Stimulated activated naive CD8-positive, alpha-beta T cell treated with anti-CD3 and anti-CD28 coated beads, Interleukin-15, Interleukin-2, amounts not matched to agents 100 U/mL and 50 U/mL, for 24 hours (primary cell): ENCODE data around the gene MATN1.

Experiments
- ATAC-seq: fragments of 150-1000 bp; cut with Tn5 transposase; one replicate; pipeline ENCODE4 v1.10.0; 2021
- DNase-seq: peaks from one replicate; pipeline ENCODE4 v3.0.0; 2021

The MATN1 gene

DNA sequence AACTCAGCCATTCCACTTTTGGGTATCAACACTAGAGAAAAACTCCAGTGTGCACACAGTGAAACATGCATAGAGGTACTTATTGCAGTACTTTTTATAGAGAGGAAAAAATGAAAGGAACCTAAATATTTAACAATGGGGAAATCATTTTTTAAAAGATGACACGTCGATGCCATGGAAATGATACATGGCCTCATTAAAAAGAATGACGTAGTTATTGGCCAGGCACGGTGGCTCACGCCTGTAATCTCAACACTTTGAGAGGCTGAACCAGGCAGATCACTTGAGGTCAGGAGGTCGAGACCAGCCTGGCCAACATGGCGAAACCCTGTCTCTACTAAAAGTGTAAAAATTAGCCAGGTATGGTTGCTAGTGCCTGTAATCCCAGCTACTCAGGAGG lies 42.5 kb downstream of the MATN1 start:
- no peak for ATAC-seq
- DNase-seq, result no peak

DNA sequence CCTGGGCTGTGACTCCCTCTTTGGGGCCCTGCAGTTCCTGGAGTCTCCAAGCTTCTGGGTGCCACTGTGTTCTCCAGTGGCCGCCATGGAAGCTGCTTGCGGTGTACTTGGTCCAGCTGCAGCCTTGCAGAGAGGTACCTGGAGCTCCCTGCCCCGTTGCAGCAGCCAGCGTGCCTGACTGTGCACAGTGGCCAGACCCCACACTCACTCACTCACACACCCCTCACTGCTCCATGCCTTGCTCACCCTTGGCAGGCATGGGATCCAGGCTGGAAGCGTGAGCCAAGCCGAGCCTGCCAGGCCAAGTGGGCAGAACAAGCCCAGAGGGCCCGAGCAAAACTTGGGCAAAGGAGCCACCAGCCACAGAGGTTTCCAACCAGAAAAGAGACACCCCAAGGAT lies 43.0 kb downstream of the MATN1 start:
- DNase-seq, result no peak
- ATAC-seq, result no peak

DNA sequence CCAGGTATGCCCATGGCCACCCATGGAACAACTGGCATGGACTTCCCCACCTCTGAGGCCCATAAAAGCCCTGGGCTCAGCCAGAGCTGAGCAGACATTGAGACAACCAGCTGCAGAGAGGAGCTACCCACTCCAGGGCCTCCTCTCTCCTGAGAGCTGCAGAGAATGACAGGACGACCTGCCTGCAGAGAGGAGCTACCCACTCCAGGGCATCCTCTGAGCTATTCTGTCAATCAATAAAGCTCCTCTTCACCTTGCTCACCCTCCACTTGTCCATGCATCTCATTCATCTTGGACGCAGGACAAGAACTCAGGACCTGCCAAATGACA lies 43.4 kb downstream of the MATN1 start:
- ATAC-seq (no peak), DNase-seq (no peak)

DNA sequence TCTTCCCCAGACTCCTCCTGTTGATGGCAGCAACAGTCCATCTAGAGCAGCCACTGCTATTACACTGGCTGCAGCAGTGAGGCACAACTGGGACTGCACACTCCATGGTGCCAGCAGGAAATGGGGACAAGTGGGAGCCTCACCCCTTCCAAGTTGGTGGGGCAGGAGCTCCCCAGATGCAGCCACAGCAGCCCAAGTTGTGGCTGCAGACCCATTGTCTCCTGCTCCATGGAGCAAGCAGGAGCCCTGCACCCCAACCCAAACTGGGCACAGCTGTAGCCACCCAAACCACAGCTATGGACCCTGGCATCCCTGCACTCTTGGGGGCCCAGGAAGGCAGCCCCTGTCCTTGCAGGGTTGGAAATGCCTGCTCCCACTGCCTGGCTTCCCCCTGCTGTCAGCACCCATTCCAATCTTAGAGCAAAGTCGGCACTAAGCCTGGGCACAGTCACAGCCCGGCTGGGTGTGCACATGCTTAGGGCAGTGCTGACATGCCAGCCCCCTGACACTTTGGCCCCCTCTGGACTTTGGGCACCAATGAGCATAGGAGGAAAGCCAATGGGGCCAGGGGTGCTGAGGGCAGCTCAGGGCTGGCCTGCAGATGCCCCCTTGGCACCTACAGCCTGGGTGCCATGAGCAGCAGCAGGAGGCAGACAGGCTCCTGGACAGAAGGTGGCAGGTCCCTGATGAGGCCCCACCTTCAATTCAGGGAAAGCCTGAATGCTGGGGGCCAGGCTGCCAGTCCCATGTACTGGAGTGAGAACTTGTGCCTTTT lies 44.0 kb downstream of the MATN1 start:
- ATAC-seq (no peak), DNase-seq (no peak)

- DNase-seq, result no peak
- no peak for ATAC-seq
Observed at GRCh38 chr1:30678209-30678608, 45.2 kb downstream of the MATN1 start.

DNA sequence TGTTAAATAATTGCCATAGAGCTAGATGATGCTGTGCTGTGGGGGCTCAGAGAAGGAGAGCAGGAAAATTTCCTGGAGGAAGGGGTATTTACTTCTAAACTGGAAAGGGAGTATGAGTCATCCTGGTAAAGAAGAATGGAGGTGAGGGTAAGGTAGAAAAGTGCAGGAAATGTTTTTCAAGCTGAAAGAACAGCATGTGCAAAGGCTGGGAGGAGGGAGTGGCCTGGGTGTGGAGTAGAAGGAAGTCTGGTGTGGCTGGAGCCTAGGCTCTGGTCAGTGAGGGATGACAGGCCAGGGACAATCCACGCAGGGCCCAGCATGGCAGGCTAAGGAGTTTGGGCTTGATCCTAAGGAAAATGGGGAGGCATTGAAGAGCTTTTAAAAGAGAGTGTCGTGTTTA lies 45.9 kb downstream of the MATN1 start:
- DNase-seq, result no peak
- ATAC-seq, result no peak

- no peak for ATAC-seq
- no peak for DNase-seq
Observed at GRCh38 chr1:30675761-30676160, 47.6 kb downstream of the MATN1 start.

DNA sequence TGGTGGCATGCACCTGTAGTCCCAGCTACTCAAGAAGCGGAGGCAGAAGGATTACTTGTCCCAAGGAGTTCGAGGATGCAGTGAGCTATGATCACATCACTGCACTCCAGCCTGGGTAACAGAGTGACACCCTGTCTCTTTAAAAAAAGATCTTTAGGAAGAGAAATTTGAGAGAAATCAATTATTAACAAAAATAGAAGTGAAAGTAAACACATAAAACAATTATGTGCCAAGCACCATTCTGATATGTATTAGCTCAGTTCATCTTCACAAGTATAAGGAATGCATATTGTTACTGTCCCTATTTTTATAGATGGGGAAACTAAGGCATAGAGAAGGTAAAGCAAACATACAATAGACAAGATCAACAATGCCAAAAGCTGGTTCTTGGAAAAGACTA lies 48.1 kb downstream of the MATN1 start:
- DNase-seq (no peak), ATAC-seq (no peak)

DNA sequence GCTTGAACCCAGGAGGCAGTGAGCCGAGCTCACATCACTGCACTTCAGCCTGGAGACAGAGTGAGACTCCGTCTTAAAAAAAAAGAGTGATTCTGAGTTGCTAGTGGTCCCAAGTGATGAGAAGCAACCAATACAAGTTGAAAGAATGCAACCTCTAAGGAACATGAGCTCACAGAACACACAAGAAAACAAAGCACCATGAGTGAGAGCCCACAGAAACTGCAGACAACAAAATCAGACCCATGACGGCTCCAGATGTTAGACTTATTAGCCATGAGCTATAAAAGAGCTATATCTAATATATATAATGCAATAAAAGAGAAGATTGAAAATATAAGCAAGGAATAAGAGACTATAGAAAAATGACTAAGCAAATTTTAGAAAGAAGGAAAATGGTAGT lies 50.0 kb downstream of the MATN1 start:
- DNase-seq (no peak), ATAC-seq (no peak)

DNA sequence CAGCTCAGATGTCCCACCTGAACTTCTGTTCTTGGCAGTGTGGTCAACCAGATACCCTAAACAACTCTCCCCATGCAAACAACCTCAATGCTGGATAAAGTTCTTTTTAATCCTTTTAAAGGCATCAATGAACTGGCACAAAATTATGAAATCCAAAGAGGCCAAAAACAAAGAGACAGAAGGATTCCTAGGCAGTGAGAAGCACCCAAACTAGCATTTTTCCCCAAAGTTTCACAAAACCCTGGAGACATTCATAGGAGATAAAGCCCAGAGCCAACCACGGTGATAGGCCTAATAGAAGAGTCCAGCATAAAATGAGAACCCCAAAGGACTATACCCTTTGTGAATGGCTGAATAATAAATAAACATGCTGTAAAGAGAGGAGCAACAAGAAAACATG lies 50.7 kb downstream of the MATN1 start:
- ATAC-seq (no peak), DNase-seq (no peak)

DNA sequence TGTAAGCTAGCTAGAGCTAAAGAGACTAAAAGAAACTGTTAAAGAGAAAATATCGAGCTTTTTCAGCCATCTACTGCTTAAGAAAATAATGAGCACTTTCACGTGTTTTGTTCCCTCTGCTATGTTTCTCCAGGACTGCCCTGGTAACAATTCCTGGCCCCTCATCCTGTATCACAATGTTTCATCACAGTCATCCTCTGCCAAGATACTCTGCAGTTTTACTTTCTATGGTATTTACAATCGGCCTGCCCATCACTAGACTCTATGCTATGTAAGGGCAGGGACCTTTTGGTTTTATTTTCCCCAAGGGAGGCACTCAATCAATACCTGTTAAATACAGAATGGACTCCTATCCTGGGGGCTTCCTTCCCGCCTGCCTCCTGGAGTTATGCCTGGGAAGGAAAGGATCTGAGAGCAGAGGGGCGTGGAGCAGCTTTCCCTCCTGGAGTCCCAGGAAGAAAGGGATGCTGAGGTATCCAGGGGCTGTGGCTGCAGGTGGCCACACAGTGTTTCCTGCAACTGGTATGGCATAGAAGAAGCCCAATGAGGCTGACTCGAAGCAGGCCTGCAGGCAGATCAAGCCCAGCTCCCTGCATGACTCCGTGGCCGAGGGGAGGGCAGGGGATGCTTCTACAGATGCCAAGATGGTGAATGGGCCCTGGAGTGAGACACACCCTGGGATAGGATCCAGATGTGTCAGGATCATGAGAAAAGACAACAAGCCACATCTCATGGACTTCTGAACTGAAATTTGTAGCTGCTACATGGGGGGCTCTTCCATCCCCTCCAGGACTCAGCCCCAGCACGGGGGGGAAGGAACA lies 52.9 kb downstream of the MATN1 start:
- no peak for DNase-seq
- no peak for ATAC-seq

DNA sequence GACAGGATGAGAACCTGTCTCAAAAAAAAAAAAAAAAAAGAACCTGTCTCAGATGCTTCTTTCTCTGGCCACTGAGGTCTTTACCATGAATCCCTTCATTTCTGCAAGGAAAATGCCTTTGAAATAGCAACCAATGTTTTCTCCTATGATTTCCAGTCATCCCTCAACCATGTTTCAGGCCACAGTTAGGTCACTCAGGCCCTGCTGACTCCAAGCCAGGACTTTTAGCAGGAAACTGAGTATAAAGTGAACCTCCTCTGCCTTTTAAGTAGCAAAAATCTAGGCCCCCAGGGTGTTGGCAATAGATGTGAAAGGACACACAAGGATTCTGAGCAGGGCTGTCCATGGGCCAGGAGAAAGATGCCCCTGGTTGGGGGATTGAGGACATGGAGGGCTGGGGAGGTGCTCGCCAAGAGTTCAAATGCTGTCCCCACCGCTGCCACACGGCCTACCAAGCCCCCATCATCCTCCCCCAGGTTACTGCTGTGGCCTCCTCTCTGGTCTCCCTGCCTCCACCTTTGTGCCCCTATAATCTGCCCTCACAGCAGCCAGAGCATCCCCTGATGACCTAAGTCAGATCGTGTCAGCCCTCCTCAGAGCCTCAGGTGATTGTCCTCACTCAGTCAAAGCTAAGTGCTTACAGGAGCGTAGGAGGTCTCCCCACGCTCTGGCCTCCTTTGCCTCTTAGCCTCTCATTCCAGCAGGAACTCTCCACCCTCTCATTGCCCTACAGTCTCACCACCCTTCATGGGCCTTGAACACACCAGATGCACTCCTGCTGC lies 54.6 kb downstream of the MATN1 start:
- ATAC-seq, result no peak

DNA sequence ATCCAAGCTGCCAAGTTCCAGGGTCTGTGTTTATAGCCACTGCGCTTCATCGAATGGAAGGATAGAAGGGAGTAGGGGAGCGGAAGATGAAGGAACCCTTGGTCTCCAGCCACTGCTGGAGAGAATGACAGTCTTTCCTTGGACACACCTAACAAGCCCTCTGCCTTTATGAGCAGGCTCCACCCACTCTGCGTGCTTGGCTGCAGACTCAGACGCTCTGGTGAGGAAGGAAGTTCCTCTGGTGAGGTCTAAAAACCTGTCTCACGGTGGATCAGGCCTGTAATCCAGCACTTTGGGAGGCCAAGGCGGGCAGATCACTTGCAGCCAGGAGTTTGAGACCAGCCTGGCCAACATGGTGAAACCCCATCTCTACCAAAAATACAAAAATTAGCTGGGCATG lies 55.4 kb downstream of the MATN1 start:
- ATAC-seq (no peak), DNase-seq (no peak)

More for the DNA sequence above, 54.6 kb downstream of the MATN1 start:
- no peak for DNase-seq

GRCh38 chr1:30666756-30667273 lies 56.6 kb downstream of the MATN1 start:
- DNase-seq, result no peak
- ATAC-seq, result no peak

GRCh38 chr1:30665216-30666010 lies 58.0 kb downstream of the MATN1 start:
- ATAC-seq (no peak), DNase-seq (no peak)

DNA sequence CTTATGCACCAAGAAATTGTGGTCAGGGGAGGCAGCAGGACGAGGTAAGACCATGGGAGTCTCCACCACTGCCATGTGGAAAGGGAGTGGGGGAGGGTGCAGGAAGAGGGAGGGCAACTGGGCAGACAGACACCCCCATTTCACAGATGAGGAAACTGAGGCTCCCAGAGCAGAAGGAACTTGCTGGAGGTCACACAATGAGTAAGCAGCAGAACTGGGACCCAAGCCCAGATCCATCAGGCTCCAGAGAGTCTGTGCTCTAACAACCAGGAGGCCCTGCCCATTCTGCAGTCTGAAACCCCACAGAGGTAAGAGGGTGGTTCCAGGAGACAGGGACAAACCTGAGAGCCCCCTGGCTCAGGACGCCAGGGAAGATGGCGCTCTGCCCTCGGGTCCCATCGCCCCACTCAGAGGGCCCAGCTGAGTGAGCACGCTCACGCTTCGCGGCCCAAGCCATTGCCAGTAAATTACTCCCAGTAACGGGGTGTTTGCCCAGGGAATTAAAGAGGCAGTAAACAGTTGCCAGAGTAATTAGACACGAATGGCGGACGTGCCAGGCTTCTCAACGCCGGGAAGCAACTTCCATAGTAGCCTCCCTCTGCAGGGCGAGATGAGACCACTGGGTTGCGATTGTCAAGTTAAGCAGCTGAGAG lies 59.2 kb downstream of the MATN1 start:
- no peak for ATAC-seq
- no peak for DNase-seq

DNA sequence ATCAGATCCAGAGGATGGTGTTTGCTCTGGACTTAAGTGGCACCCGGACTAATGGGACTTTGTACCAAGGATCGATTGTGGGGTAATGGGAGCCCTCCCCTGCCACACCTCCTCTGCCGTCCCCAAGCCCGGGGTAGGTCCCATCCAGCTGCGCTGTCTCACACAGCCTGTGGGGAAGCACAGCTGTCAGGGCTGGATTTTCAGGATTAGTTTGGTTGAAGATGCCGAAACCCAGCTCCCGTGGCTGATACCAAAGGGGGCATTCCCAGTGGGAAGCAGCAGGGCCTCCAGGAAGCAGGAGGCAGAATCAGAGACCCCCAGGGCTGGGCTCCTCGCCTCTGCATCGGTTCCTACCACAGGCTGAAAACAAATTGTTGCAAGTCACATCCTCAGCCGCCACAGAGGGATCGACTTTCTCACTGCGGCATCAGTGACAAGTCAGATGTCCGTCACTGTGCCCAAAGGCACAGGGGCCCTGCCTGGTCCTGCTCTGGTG lies 59.7 kb downstream of the MATN1 start:
- ATAC-seq (no peak), DNase-seq (no peak)

- ATAC-seq, result no peak
- DNase-seq, result no peak
Observed at GRCh38 chr1:30662291-30662840, 61.0 kb downstream of the MATN1 start.

DNA sequence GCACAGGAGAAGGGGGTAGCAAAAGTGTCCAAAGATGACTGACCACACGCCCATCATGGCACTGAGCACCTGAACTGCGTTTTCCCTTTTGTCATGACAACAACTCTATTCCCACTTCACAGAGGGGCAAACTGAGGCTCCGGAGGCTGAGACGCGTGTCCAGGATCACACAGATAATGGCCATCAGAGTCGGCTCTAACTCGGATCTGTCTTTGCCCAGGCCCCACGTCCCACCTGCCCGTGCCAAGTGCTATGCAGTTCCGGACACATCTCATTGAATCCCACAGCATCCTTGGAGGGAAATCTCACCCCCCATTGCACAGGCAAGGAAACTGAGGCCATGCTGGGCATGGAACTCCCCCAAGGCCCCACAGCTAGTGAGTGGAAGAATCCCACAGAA lies 62.1 kb downstream of the MATN1 start:
- ATAC-seq (no peak), DNase-seq (no peak)
